Breast epithelium (tissue), 4 donors: Measurements from ENCODE around the gene PTH1R. TPM values are rescaled to one million over a fixed set of nuclear protein-coding genes. Genes with fewer than 3 reads are reported as not detected.

Source experiments
- DNase-seq, 2 donors: peaks; one replicate each; pipeline ENCODE4 v3.0.0-alpha.2; 2019; ENCODE audit warnings: low spot score in 2 of 2
- H3K27ac ChIP-seq, 2 donors: fragments of 200-600 bp; sonication (generic) in 1 of 2; one replicate each; pipeline ENCODE4 v1.5.1; 2016 to 2019; ENCODE audit warnings: mild to moderate bottlenecking in 1 of 2
- H3K27me3 ChIP-seq, 2 donors: fragments of 200-600 bp; sonication (generic) in 1 of 2; one replicate each; pipeline versions ENCODE4 v1.5.1 to v1.6.0; 2017 to 2019; ENCODE audit warnings: control low read depth in 1 of 2, mild to moderate bottlenecking in 1 of 2
- H3K36me3 ChIP-seq: fragments of 200-600 bp; one replicate; pipeline ENCODE4 v1.5.1; 2019
- H3K4me1 ChIP-seq, 2 donors: fragments of 200-600 bp; sonication (generic); one replicate each; pipeline ENCODE4 v1.5.1; 2016 to 2019; ENCODE audit warnings: control low read depth in 1 of 2
- H3K4me3 ChIP-seq, 3 donors: fragments of 200-600 bp; sonication (generic); 1 replicate in 2 of 3; 2 replicates in 1 of 3; pipeline ENCODE4 v1.5.1; 2016 to 2019; ENCODE audit warnings: mild to moderate bottlenecking in 3 of 3, moderate library complexity in 2 of 3
- H3K9me3 ChIP-seq, 2 donors: fragments of 200-600 bp; sonication (generic) in 1 of 2; one replicate each; pipeline ENCODE4 v1.5.1; 2016 to 2019; ENCODE audit warnings: control low read depth in 1 of 2
- POLR2A ChIP-seq: fragments of 450-650 bp; IDR thresholded peaks from one replicate; pipeline ENCODE4 v1.6.1; 2016; ENCODE audit warnings: antibody characterized with exemption, mild to moderate bottlenecking, moderate library complexity
- POLR2AphosphoS5 ChIP-seq, 3 donors: sonication (generic); formaldehyde crosslinking; IDR thresholded peaks; one replicate each; pipeline ENCODE4 v1.6.1; 2017; ENCODE audit warnings: antibody characterized with exemption in 3 of 3
- intact Hi-C: fragments of 100-400 bp; cut with DNase I; formaldehyde crosslinking; loops from one replicate; pipeline ENCODE4 v1.15.1; 2023; ENCODE audit warnings: low total_unique reads
- total RNA-seq, 3 donors: library from RNA; depleted of rRNA; stranded (reverse); fragments of >200 nt; gene quantifications; one replicate each; pipeline ENCODE4 v1.1.0, GENCODE V29; 2016
- TF ChIP-seq, protein P1 (sequence below), 3 donors: fragments of 450-650 bp; IDR thresholded peaks; one replicate each; pipeline ENCODE4 v1.5.1; 2016 to 2017; ENCODE audit warnings: antibody characterized with exemption in 3 of 3, mild to moderate bottlenecking in 3 of 3, moderate library complexity in 3 of 3

Gene PTH1R
- total RNA-seq, 3 donors from 2014 or later, result 4.7 to 38.2 (median 13.4) TPM

DNA sequence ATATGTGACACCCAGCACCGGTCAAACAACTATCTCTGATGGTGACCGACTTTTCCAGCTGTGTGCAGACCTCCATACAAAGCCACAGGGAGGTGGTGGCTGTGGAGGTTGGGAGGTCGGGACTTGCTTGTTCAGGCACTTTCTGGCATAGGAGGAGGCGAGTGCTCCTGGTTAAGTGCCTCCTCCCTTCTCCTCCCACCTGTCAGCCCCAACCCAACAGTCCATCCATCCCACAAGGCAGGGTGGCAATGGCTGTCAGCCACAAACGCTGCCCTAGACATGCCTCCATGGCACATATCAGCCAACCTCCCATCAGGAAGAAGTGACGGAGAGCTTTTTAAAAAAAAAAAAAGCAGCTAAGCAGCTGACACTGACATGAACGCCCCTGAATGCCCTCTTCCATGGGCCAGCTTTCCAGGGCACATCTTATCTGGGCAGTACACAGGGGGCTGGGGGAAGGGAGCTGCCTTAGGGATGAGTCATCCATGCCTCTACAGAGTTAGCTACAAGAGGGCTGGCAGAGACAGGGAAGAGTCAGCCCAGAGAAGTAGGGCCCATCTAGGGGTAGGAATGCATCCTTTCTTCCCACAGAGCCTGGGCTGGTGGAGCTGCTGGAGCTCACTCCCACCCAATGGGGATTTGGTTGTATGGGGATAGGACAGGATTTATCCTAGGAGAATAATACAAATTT lies 57.8 kb downstream of the PTH1R start:
- Histone ChIP-seq H3K9me3 (no peaks in the 10 kb centered on the region), H3K4me1 (peaks cover 16 to 46% of the 10 kb centered on the region in 2 donors), H3K4me3 (no peak overlapping the region), H3K27me3 (no peaks in the 10 kb centered on the region), H3K36me3 (no peaks in the 10 kb centered on the region), H3K27ac (peak overlapping the region; percentile 85 to 89)
- TF ChIP-seq POLR2A, result no peak
- TF ChIP-seq, protein P1, sequence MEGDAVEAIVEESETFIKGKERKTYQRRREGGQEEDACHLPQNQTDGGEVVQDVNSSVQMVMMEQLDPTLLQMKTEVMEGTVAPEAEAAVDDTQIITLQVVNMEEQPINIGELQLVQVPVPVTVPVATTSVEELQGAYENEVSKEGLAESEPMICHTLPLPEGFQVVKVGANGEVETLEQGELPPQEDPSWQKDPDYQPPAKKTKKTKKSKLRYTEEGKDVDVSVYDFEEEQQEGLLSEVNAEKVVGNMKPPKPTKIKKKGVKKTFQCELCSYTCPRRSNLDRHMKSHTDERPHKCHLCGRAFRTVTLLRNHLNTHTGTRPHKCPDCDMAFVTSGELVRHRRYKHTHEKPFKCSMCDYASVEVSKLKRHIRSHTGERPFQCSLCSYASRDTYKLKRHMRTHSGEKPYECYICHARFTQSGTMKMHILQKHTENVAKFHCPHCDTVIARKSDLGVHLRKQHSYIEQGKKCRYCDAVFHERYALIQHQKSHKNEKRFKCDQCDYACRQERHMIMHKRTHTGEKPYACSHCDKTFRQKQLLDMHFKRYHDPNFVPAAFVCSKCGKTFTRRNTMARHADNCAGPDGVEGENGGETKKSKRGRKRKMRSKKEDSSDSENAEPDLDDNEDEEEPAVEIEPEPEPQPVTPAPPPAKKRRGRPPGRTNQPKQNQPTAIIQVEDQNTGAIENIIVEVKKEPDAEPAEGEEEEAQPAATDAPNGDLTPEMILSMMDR (IDR thresholded peaks at IDR 0.05), result peak; percentile 24 to 61 (median 34)
- peak; percentile 12 to 47 (median 33) for TF ChIP-seq POLR2AphosphoS5 (IDR thresholded peaks at IDR 0.05)
- DNase-seq, result peak; percentile 58 to 89
- intact Hi-C loops, result no loop called here

- peaks cover 13 to 41% of the 10 kb centered on the region in 2 donors for H3K4me1 ChIP-seq
- DNase-seq, result no peak
- TF ChIP-seq POLR2A, result no peak
- TF ChIP-seq, protein P1 (IDR thresholded peaks at IDR 0.05), result no peak
- no peak for TF ChIP-seq POLR2AphosphoS5 (IDR thresholded peaks at IDR 0.05)
- intact Hi-C loops, result no loop called here
- H3K4me3 ChIP-seq, result no peak overlapping the region
- H3K36me3 ChIP-seq, result no peaks in the 10 kb centered on the region
- H3K27ac ChIP-seq, result peak overlapping the region; percentile 85 to 89
- no peaks in the 10 kb centered on the region for H3K27me3 ChIP-seq
- no peaks in the 10 kb centered on the region for H3K9me3 ChIP-seq
These were observed 58.6 kb downstream of the PTH1R start for GRCh38 chr3:46935989-46936558.

DNA sequence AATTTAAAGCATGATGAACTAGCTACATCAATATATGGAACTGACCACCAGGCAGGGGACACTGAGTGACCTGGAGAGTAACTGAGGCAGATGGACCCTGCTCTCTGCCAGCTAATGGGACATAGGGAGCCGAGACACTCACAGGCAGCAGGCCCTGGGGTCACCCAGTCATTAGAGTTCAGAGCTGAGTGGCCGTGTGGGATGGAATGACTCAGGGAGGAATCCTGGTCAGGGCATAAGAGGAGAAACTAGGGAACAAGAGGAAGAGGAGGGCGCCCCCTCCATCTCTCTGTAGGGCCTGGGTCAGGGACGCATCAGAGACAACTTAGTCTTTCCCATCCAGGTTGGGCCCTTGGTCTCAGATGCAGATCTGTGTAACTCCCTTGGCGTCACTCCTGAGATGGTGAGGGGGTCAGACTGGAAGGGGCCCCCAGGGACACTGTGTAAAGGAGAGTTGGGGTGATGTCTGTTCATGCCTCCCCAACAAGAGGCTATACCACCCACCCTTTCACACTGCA lies 59.3 kb downstream of the PTH1R start:
- Histone ChIP-seq H3K9me3 (no peaks in the 10 kb centered on the region), H3K4me1 (peaks cover 8 to 34% of the 10 kb centered on the region in 2 donors), H3K27ac (peak overlapping the region; percentile 38 to 89), H3K36me3 (no peaks in the 10 kb centered on the region), H3K27me3 (no peaks in the 10 kb centered on the region), H3K4me3 (no peak overlapping the region)
- intact Hi-C loops, result no loop called here
- TF ChIP-seq POLR2A (no peak), POLR2AphosphoS5 (IDR thresholded peaks at IDR 0.05) (no peak)
- TF ChIP-seq, protein P1 (IDR thresholded peaks at IDR 0.05), result no peak
- peak in 1 of 2 donors; percentile 27 for DNase-seq

- Histone ChIP-seq H3K4me3 (no peak overlapping the region), H3K27me3 (no peaks in the 10 kb centered on the region), H3K36me3 (no peaks in the 10 kb centered on the region), H3K27ac (peak overlapping the region in 1 of 2 donors; percentile 89), H3K9me3 (no peaks in the 10 kb centered on the region), H3K4me1 (peaks cover 8 to 22% of the 10 kb centered on the region in 2 donors)
- DNase-seq, result peak in 1 of 2 donors; percentile 14
- intact Hi-C loops, result no loop called here
- TF ChIP-seq, protein P1 (IDR thresholded peaks at IDR 0.05), result no peak
- TF ChIP-seq POLR2A (no peak), POLR2AphosphoS5 (IDR thresholded peaks at IDR 0.05) (no peak)
These were observed 60.6 kb downstream of the PTH1R start for GRCh38 chr3:46938118-46938517.
